Mesodermal cell (in vitro differentiated cells): Measurements from ENCODE around the gene SIRT7. TPM values are rescaled to one million over a fixed set of nuclear protein-coding genes. Genes with fewer than 3 reads are reported as not detected.

ENCODE experiments used
- H3K27ac ChIP-seq: 2 replicates; pipeline ENCODE4 v1.7.0; 2013; ENCODE audit warnings: mild to moderate bottlenecking, low read depth, low read length, moderate library complexity; ENCODE audit not compliant: severe bottlenecking
- H3K36me3 ChIP-seq: 2 replicates; pipeline ENCODE4 v1.7.1; 2013; ENCODE audit warnings: mild to moderate bottlenecking, low read length, moderate library complexity; ENCODE audit not compliant: control insufficient read depth, insufficient read depth
- H3K4me1 ChIP-seq: one replicate; pipeline ENCODE4 v1.7.1; 2013; ENCODE audit warnings: mild to moderate bottlenecking, low read length; ENCODE audit not compliant: insufficient read depth, control insufficient read depth, poor library complexity, severe bottlenecking
- H3K4me3 ChIP-seq: 2 replicates; pipeline ENCODE4 v1.7.0; 2013; ENCODE audit warnings: low read length, control low read depth, mild to moderate bottlenecking; ENCODE audit not compliant: insufficient read depth, poor library complexity, severe bottlenecking; ENCODE audit errors: extremely low read depth
- H3K9me3 ChIP-seq: 2 replicates; pipeline ENCODE4 v1.7.1; 2013; ENCODE audit warnings: mild to moderate bottlenecking, low read length, moderate library complexity; ENCODE audit not compliant: control insufficient read depth
- WGBS, 2 experiments: methylation state at CpG; one replicate each; pipeline ENCODE4 v1.1.5; 2013; ENCODE audit warnings: missing lambda C conversion rate in 2 of 2; ENCODE audit not compliant: insufficient coverage in 2 of 2; 5-methylcytosine and 5-hydroxymethylcytosine counted together
- polyA plus RNA-seq, 2 experiments: library from polyadenylated mRNA; stranded (reverse); fragments of 50-300 nt; gene quantifications; one replicate each; pipeline ENCODE4 v1.2.3, GENCODE V29; 2013

Gene SIRT7
- polyA plus RNA-seq (2013, experiment 1 of 2): 10.3 TPM
- 8.3 TPM for polyA plus RNA-seq (2013, experiment 2 of 2)

GRCh38 chr17:81917565-81918332 lies at the start of gene SIRT7:
SIRT7 (minus strand) TSS chr17:81918176; CDS start chr17:81918131, 45 bp downstream.
- peak within 1 kb of the TSS; percentile 65 for H3K4me3 ChIP-seq
- no peak within 1 kb of the TSS for H3K27ac ChIP-seq
- H3K4me1 ChIP-seq: peaks cover 7% of the 10 kb centered on the region
- no peaks in the 10 kb centered on the region for H3K9me3 ChIP-seq
- WGBS, 2 experiments: 1 to 2% methylated on average over 58 to 82 of the region's 94 CpGs
- H3K36me3 ChIP-seq: peaks cover 65% of the 10 kb centered on the region

- no peaks in the 10 kb centered on the region for H3K9me3 ChIP-seq
- WGBS, 2 experiments: 74 to 78% methylated on average over 4 of the region's 5 CpGs
- no peak overlapping the region for H3K4me3 ChIP-seq
- H3K4me1 ChIP-seq: peaks cover 22% of the 10 kb centered on the region
- H3K27ac ChIP-seq: no peak overlapping the region
- no peaks in the 10 kb centered on the region for H3K36me3 ChIP-seq
These were observed 49.2 kb upstream of the SIRT7 start for GRCh38 chr17:81967244-81967532.

GRCh38 chr17:81966343-81967243 lies 48.6 kb upstream of the SIRT7 start:
- H3K36me3 ChIP-seq: no peaks in the 10 kb centered on the region
- no peak overlapping the region for H3K27ac ChIP-seq
- WGBS, 2 experiments: 65 to 71% methylated on average over 26 to 41 of the region's 41 CpGs
- no peaks in the 10 kb centered on the region for H3K9me3 ChIP-seq
- H3K4me3 ChIP-seq: no peak overlapping the region
- peaks cover 25% of the 10 kb centered on the region for H3K4me1 ChIP-seq

- Histone ChIP-seq H3K4me3 (no peak overlapping the region), H3K36me3 (no peaks in the 10 kb centered on the region), H3K9me3 (no peaks in the 10 kb centered on the region), H3K27ac (no peak overlapping the region), H3K4me1 (peaks cover 25% of the 10 kb centered on the region)
- WGBS, 2 experiments: 77 to 86% methylated on average over 22 of the region's 22 CpGs
These were observed 46.3 kb upstream of the SIRT7 start for GRCh38 chr17:81964081-81964849.

- Histone ChIP-seq H3K27ac (no peak overlapping the region), H3K4me1 (peaks cover 20% of the 10 kb centered on the region), H3K4me3 (no peak overlapping the region), H3K36me3 (no peaks in the 10 kb centered on the region), H3K9me3 (no peaks in the 10 kb centered on the region)
- WGBS, 2 experiments: 71 to 75% methylated on average over 33 of the region's 37 CpGs
These were observed 44.8 kb upstream of the SIRT7 start for GRCh38 chr17:81962499-81963441.

- 23 to 24% methylated on average over 57 to 60 of the region's 82 CpGs for WGBS, 2 experiments
- Histone ChIP-seq H3K4me1 (peaks cover 11% of the 10 kb centered on the region), H3K4me3 (peak overlapping the region; percentile 14), H3K27ac (no peak overlapping the region), H3K36me3 (no peaks in the 10 kb centered on the region), H3K9me3 (no peaks in the 10 kb centered on the region)
These were observed 43.8 kb upstream of the SIRT7 start for GRCh38 chr17:81961521-81962498.

- Histone ChIP-seq H3K27ac (no peak within 1 kb of the TSS), H3K36me3 (no peaks in the 10 kb centered on the region)
These were observed 43.1 kb upstream of the SIRT7 start, which contains the start of gene NOTUM for GRCh38 chr17:81961087-81961511. NOTUM (minus strand) TSS chr17:81961187; CDS start chr17:81960909, 278 bp downstream.

GRCh38 chr17:81960130-81960958 lies 42.4 kb upstream of the SIRT7 start:
- no peaks in the 10 kb centered on the region for H3K9me3 ChIP-seq
- no peaks in the 10 kb centered on the region for H3K36me3 ChIP-seq
- 3% methylated on average over 81 to 84 of the region's 98 CpGs for WGBS, 2 experiments
- H3K4me1 ChIP-seq: peaks cover 9% of the 10 kb centered on the region
- peak overlapping the region; percentile 51 for H3K4me3 ChIP-seq
- no peak overlapping the region for H3K27ac ChIP-seq

More at GRCh38 chr17:81961087-81961511, 43.1 kb upstream of the SIRT7 start, which contains the start of gene NOTUM:
- peaks cover 9% of the 10 kb centered on the region for H3K4me1 ChIP-seq
- H3K9me3 ChIP-seq: no peaks in the 10 kb centered on the region
- WGBS, 2 experiments: 0 to 1% methylated on average over 41 to 50 of the region's 65 CpGs
- peak within 1 kb of the TSS; percentile 51 for H3K4me3 ChIP-seq
